ENCODE results near the gene GABRD. TPM values are rescaled to one million over a fixed set of nuclear protein-coding genes. Genes with fewer than 3 reads are reported as not detected.

GABRD gene
- total RNA-seq, 6 experiments from 2014 or later = 0.55 TPM; not detected in 5

DNA sequence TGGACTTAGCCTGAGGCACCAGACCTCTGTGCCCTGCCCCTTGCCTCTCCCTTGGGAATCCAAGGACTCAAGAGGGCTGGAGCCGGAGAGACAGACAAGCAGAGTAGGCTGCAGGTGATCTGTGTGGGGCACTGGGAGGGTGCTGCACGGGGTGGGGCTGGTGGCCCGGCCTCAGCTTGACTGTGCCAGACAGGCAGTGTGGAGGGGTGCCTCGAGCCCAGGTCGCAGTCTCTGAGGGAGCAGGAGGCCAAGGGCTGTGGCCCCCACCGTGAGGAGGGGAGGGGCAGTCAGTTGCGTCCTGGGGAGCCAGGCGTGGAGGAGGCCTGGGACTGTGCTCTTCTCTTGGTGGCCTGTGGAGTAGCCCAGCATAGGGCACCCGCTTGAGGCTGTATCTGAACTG, 4.0 kb downstream of the GABRD start:
- 100% methylated on average over 1 of the region's 9 CpGs for WGBS (ENCODE audit: insufficient coverage, low coverage, low lambda C conversion rate, missing lambda C conversion rate)
- DNase-seq = no peak
- no peak overlapping the region for H3K27ac ChIP-seq
- H3K4me3 ChIP-seq = no peak overlapping the region
- no peaks in the 10 kb centered on the region for H3K36me3 ChIP-seq
- peaks cover 0 to 9% of the 10 kb centered on the region in 2 donors for H3K27me3 ChIP-seq
- no peak for TF ChIP-seq POLR2A (IDR thresholded peaks at IDR 0.05)
- TF ChIP-seq, protein P1, sequence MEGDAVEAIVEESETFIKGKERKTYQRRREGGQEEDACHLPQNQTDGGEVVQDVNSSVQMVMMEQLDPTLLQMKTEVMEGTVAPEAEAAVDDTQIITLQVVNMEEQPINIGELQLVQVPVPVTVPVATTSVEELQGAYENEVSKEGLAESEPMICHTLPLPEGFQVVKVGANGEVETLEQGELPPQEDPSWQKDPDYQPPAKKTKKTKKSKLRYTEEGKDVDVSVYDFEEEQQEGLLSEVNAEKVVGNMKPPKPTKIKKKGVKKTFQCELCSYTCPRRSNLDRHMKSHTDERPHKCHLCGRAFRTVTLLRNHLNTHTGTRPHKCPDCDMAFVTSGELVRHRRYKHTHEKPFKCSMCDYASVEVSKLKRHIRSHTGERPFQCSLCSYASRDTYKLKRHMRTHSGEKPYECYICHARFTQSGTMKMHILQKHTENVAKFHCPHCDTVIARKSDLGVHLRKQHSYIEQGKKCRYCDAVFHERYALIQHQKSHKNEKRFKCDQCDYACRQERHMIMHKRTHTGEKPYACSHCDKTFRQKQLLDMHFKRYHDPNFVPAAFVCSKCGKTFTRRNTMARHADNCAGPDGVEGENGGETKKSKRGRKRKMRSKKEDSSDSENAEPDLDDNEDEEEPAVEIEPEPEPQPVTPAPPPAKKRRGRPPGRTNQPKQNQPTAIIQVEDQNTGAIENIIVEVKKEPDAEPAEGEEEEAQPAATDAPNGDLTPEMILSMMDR (IDR thresholded peaks at IDR 0.05) = no peak
- H3K9me3 ChIP-seq = no peaks in the 10 kb centered on the region
- intact Hi-C loops (cut with DNase I) = loop anchor here in 1 of 2 donors (10.0 kb wide), 1 partner anchor 58 kb away; no protein-coding TSS in a partner anchor
- ATAC-seq = no peak
- H3K4me1 ChIP-seq = peaks cover 0 to 6% (median 0%) of the 10 kb centered on the region in 4 donors

DNA sequence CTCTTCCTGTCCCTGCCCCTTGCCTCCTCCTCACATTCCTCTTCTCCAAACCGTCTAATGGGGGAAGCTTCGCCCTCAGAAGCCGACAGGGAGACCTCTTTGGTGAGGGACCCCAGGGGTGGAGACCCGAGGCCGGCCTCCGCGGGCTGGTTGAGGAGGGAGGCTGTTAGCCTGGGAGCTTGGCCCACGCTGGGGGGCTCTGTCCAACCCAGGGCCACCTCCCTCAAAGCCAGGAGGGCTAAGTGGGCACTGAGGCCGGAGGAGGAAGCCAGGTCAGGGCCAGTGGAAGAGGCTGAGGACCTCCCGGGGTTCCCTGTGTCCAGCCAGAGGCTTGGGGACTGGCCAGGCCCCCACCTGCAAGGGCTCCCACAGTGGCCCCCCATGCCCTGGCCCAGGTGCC, 5.3 kb downstream of the GABRD start:
- TF ChIP-seq, protein P1 (IDR thresholded peaks at IDR 0.05) = no peak
- no peak for TF ChIP-seq POLR2A (IDR thresholded peaks at IDR 0.05)
- no peaks in the 10 kb centered on the region for H3K9me3 ChIP-seq
- H3K36me3 ChIP-seq = no peaks in the 10 kb centered on the region
- 50% methylated on average over 1 of the region's 10 CpGs for WGBS (ENCODE audit: insufficient coverage, low coverage, low lambda C conversion rate, missing lambda C conversion rate)
- H3K4me1 ChIP-seq = peaks cover 0 to 5% (median 0%) of the 10 kb centered on the region in 4 donors
- peaks cover 0 to 9% of the 10 kb centered on the region in 2 donors for H3K27me3 ChIP-seq
- no peak for ATAC-seq
- intact Hi-C loops (cut with DNase I) = loop anchor here in 1 of 2 donors (10.0 kb wide), 1 partner anchor 60 kb away; no protein-coding TSS in a partner anchor
- H3K27ac ChIP-seq = no peak overlapping the region
- no peak overlapping the region for H3K4me3 ChIP-seq
- no peak for DNase-seq

DNA sequence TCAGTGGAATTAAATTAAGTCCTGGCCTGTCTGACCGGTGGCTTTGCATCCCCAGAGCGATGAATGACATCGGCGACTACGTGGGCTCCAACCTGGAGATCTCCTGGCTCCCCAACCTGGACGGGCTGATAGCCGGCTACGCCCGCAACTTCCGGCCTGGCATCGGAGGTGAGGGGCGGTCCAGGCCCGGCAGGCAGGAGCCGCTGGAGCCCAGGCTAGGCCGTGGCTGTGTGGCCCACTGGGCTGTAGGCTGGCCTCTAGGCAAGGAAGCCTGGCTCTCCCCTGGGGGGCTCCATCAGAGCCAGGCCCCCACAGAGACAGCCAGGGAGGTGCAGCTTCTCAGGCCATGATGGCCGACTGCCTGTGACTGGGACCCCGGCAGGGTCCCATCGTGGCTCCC, 5.7 kb downstream of the GABRD start:
- Histone ChIP-seq H3K4me1 (peaks cover 0 to under 1% (median 0%) of the 10 kb centered on the region in 4 donors), H3K27ac (peak overlapping the region in 2 of 3 donors; percentile 29 to 51), H3K4me3 (no peak overlapping the region), H3K36me3 (no peaks in the 10 kb centered on the region), H3K27me3 (peaks cover 0 to 5% of the 10 kb centered on the region in 2 donors), H3K9me3 (no peaks in the 10 kb centered on the region)
- intact Hi-C loops (cut with DNase I) = loop anchor here in 1 of 2 donors (10.0 kb wide), 1 partner anchor 60 kb away; no protein-coding TSS in a partner anchor
- ATAC-seq = no peak
- 40% methylated on average over 1 of the region's 18 CpGs for WGBS (ENCODE audit: insufficient coverage, low coverage, low lambda C conversion rate, missing lambda C conversion rate)
- no peak for TF ChIP-seq POLR2A (IDR thresholded peaks at IDR 0.05)
- TF ChIP-seq, protein P1 (IDR thresholded peaks at IDR 0.05) = no peak
- DNase-seq = no peak

DNA sequence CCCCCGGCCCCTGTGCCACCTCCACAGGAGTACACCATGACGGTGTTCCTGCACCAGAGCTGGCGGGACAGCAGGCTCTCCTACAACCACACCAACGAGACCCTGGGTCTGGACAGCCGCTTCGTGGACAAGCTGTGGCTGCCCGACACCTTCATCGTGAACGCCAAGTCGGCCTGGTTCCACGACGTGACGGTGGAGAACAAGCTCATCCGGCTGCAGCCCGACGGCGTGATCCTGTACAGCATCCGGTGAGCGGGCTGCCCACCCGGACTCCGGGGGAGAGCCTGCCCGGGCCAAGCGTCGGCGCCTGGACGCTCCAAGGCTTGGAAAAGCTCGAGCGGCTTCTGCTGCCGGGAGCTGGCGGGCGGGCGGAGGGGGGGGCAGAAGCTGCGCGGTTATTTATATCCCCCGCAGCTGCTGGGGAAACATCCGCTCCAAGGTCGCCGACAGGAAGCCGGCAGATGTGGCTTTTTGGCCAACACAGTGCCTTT, 6.4 kb downstream of the GABRD start:
- Histone ChIP-seq H3K9me3 (no peaks in the 10 kb centered on the region), H3K36me3 (no peaks in the 10 kb centered on the region), H3K4me1 (no peaks in the 10 kb centered on the region), H3K27me3 (no peaks in the 10 kb centered on the region), H3K4me3 (no peak overlapping the region), H3K27ac (peak overlapping the region in 2 of 3 donors; percentile 29 to 51)
- DNase-seq (peak in 1 of 3 donors; percentile 55), ATAC-seq (peak; percentile 62 to 84 (median 68))
- WGBS (ENCODE audit: insufficient coverage, low coverage, low lambda C conversion rate, missing lambda C conversion rate) = 53% methylated on average over 10 of the region's 39 CpGs
- TF ChIP-seq POLR2A (IDR thresholded peaks at IDR 0.05) = no peak
- TF ChIP-seq, protein P1 (IDR thresholded peaks at IDR 0.05) = no peak
- intact Hi-C loops (cut with DNase I) = loop anchor here in 1 of 2 donors (10.0 kb wide), 1 partner anchor 61 kb away; no protein-coding TSS in a partner anchor

All from right lobe of liver (tissue), 6 donors.